ENCODE measurements around the gene RIPPLY3.

DNA sequence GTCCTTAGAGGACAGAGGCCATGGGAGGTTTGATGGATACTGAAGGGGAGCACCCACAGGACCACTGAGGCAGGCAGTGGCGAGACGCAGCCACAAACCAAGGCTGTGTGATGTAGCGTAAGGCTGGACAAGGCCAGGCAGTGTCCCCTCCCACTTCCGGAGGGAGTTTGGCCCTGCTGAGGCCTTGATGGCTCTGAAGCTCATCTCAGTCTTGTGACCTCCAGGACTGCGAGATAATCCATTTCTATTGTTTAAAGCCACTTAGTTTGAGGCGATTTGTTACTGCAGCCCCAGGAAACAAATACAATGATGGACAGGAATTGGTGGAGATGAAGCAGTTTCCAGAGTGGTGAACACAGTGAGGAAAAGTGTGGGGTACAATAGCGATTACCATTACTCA is 51.1 kb downstream of the RIPPLY3 start:
- TF ChIP-seq, protein P1, sequence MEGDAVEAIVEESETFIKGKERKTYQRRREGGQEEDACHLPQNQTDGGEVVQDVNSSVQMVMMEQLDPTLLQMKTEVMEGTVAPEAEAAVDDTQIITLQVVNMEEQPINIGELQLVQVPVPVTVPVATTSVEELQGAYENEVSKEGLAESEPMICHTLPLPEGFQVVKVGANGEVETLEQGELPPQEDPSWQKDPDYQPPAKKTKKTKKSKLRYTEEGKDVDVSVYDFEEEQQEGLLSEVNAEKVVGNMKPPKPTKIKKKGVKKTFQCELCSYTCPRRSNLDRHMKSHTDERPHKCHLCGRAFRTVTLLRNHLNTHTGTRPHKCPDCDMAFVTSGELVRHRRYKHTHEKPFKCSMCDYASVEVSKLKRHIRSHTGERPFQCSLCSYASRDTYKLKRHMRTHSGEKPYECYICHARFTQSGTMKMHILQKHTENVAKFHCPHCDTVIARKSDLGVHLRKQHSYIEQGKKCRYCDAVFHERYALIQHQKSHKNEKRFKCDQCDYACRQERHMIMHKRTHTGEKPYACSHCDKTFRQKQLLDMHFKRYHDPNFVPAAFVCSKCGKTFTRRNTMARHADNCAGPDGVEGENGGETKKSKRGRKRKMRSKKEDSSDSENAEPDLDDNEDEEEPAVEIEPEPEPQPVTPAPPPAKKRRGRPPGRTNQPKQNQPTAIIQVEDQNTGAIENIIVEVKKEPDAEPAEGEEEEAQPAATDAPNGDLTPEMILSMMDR (conservative IDR thresholded peaks at IDR 0.05; ENCODE audit: low read length), result no peak
- no peak for TF ChIP-seq EZH2phosphoT487 (IDR thresholded peaks at IDR 0.05; ENCODE audit: borderline replicate concordance, low read depth, low read length)
